AG09319 (cell line): ENCODE results near the gene NUDT14.

Experiments used
- DNase-seq: peaks from one replicate; pipeline ENCODE4 v3.0.0-alpha.2; 2010; ENCODE audit warnings: low read depth; ENCODE audit errors: extremely low read depth
- CTCF ChIP-seq: IDR thresholded peaks from 2 replicates; pipeline ENCODE4 v1.5.1; 2011; ENCODE audit warnings: low read depth, mild to moderate bottlenecking, inconsistent platforms, low read length, moderate library complexity

NUDT14 gene

GRCh38 chr14:105201925-105202513 is 20.9 kb upstream of the NUDT14 start:
- no peak for DNase-seq
- no peak for TF ChIP-seq CTCF

DNA sequence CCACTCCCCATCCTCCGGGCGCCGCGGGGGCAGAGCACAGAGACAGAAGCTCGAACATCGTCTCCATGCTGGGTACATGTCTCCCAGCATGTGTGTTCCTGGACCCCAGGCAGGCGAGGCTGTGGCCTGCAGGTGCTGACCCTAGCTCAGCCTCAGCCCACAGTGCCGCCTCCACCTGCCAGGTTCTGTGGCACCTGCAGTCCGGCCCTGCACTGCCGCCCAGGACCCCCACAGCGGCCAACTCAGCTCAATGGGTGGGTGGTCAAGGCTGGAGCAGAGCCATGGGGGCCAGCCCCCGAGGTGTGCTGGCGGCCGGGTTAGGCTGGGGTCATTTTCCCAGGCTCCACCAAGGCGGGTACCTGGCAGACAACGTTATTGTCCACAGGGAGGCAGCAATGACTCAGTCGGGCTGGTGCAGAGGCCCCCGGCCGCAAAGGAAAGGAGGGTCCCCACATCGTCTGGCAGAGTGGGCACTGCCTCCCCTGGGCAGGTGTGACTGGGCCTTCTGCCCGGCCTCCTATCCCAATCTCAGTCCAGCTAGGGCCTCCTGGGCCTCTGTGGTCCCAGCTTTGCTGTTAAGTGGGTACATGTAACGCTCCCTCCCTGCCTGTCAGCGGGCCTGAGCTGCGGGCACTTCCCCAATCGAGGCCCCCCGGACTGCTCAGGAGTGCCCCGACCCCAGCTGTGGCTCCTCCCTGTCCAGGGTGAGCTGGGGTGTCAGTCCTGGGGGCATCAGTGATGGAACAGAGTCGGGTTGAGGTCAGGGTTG is 20.2 kb upstream of the NUDT14 start:
- DNase-seq, result no peak

GRCh38 chr14:105200641-105201040 is 19.5 kb upstream of the NUDT14 start:
- DNase-seq, result no peak
- no peak for TF ChIP-seq CTCF

More for the DNA sequence above, 20.2 kb upstream of the NUDT14 start:
- no peak for TF ChIP-seq CTCF

DNA sequence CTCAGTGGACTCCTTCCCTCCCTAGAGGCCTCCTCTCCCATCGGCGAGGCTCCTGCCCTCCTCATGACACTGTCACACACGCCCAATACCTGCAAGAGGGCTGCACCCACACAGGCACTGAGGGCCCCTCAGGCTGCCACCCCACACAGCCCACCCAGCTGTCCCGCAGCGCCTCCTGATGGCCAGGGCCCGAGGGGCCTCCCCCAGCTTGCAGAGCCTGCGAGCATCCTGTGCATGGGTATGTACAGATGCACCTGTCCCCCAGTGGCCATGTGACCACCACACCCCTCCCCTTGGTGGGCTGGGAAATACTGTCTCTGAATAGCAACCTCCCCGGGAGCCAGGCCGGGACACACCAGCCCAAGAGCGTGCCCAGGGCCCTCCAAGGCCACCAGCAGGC is 19.0 kb upstream of the NUDT14 start:
- no peak for TF ChIP-seq CTCF
- no peak for DNase-seq

DNA sequence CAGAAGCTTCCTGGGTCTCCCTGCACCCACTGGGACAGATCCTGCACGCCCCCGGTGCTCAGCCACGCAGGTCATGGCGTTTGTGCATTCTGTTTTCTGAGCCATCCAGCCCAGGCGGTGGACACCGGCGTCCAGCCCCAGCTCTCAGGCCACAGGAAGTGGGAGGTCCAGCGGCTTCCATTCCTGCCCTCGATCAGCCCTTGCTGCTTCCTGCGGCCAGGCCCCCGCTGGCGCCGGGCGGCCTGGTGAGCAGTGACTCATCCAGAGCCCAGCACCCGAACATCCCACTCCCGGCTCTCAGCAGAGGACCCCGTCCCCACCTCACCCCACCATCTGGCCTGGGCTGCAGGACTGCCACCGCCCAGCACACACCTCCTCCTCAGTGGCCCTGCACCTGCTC is 18.0 kb upstream of the NUDT14 start:
- no peak for DNase-seq
- TF ChIP-seq CTCF, result no peak

GRCh38 chr14:105198588-105198987 is 17.5 kb upstream of the NUDT14 start:
- no peak for TF ChIP-seq CTCF
- DNase-seq, result no peak

DNA sequence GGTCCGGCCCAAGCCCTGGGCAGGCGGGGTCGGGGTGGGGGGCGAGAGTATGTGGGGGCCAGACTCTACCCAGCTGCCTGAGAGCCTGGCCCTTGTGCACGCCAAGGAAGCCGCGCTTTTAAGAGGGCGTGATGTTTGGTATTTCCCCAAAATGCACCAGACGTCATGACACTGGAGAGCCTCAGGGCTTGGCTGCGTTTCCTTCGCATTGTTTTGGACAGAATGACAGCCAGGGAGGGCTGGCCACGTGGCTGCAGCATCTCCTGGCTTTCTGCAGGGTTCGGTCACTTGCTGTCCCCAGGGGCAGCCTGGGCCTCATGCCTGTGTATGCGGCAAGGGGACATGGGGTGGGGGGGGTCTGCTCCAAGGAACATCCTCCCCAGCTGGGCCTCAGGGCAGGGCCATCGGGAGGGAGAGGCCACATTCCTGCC is 16.1 kb upstream of the NUDT14 start:
- peak; percentile 31 for DNase-seq
- no peak for TF ChIP-seq CTCF
